Heart right ventricle (tissue), 16 donors: Measurements from ENCODE around the gene RNF213. TPM values are rescaled to one million over a fixed set of nuclear protein-coding genes. Genes with fewer than 3 reads are reported as not detected.
A peak's percentile ranks its signal among the peaks of the same experiment; 100 is the strongest.

Experiments used
- ATAC-seq, 8 donors: fragments of 200-7000 bp; cut with Tn5 transposase; one replicate each; pipeline ENCODE4 v1.9.1; 2020; ENCODE audit warnings: mild to moderate bottlenecking in 8 of 8, moderate library complexity in 8 of 8, moderate number of reproducible peaks in 1 of 8
- DNase-seq, 2 donors: peaks; one replicate each; pipeline ENCODE4 v3.0.0-alpha.2; 2020
- H3K27ac ChIP-seq, 10 donors: fragments of 200-600 bp; sonication (generic) in 2 of 10; one replicate each; pipeline versions ENCODE4 v1.5.0 to v1.8.0; 2020 to 2022; ENCODE audit warnings: mild to moderate bottlenecking in 3 of 10
- H3K27me3 ChIP-seq, 7 donors: fragments of 200-600 bp; one replicate each; pipeline ENCODE4 v1.8.0; 2021 to 2022; ENCODE audit warnings: mild to moderate bottlenecking in 2 of 7
- H3K36me3 ChIP-seq, 9 donors: fragments of 200-600 bp; sonication (generic) in 1 of 9; one replicate each; pipeline versions ENCODE4 v1.5.0 to v1.8.0; 2020 to 2022; ENCODE audit warnings: mild to moderate bottlenecking in 2 of 9
- H3K4me1 ChIP-seq, 9 donors: fragments of 200-600 bp; sonication (generic) in 1 of 9; one replicate each; pipeline versions ENCODE4 v1.5.0 to v1.8.0; 2020 to 2022; ENCODE audit warnings: mild to moderate bottlenecking in 4 of 9
- H3K4me3 ChIP-seq, 10 donors: fragments of 200-600 bp; sonication (generic) in 2 of 10; one replicate each; pipeline versions ENCODE4 v1.5.0 to v1.8.0; 2020 to 2022; ENCODE audit warnings: mild to moderate bottlenecking in 7 of 10, moderate library complexity in 2 of 10
- H3K9me3 ChIP-seq, 11 donors: fragments of 200-600 bp in 10 of 11; sonication (generic) in 2 of 11; one replicate each; pipeline versions ENCODE4 v1.5.0 to v1.8.0; 2013 to 2022; ENCODE audit warnings: mild to moderate bottlenecking in 2 of 11, control low read depth in 1 of 11, moderate library complexity in 1 of 11
- WGBS, 2 donors: extraction: QIAGEN DNeasy Blood & Tissue Kit; methylation state at CpG; one replicate each; pipeline ENCODE4 v1.1.7; 2013; ENCODE audit warnings: inconsistent platforms in 1 of 2; 5-methylcytosine and 5-hydroxymethylcytosine counted together
- intact Hi-C, 10 donors: fragments of 100-400 bp; cut with DNase I; formaldehyde crosslinking; loops; one replicate each; pipeline versions ENCODE4 v1.11.1 to v1.14.2; 2022
- polyA plus RNA-seq, 2 donors: library from polyadenylated mRNA; stranded (reverse); fragments of 200-250 nt; gene quantifications; one replicate each; pipeline ENCODE4 v1.2.3, GENCODE V29; 2013
- total RNA-seq, 10 donors: library from RNA; stranded (reverse); fragmentation: NEBNext Ultra II Directional in 3 of 10; extraction: Animal tissue kit (Norgen Biotek cat#: 25700) in 3 of 10; gene quantifications; one replicate each; pipeline versions ENCODE4 v1.2.1 to v1.2.4, GENCODE V29; 2021 to 2023
- TF ChIP-seq, protein P1 (sequence below), 9 donors: fragments of 200-600 bp; sonication (generic) in 2 of 9; IDR thresholded peaks; one replicate each; pipeline versions ENCODE4 v1.5.0 to v1.8.0; 2021 to 2022; ENCODE audit warnings: antibody characterized with exemption in 9 of 9, mild to moderate bottlenecking in 5 of 9, moderate library complexity in 1 of 9
- donor health status: Arrhythmogenic right ventricular cardiomyopathy.
- donor health status: ischemic (EF 13 %, LVEDD 7.1; RV severe dilation, severe dysfunction).
- donor health status: healthy with polysubstance abuse.
- donor health status: DM: no; HTN: yes; CAD: no.
- donor health status: DM: no; HTN: no; CAD: no.
- donor health status: ischemic (EF 25% LVEDD 6.9; RV normal size, moderate dysfunction).
- donor health status: ischemic (EF 25% LVEDD 5.7; RV mildly dilated, moderate dysfunction).
- donor health status: healthy.
- donor health status: DM: yes; HTN: yes; CAD: no.
- donor health status: Ischemic cardiomyopathy.
- donor health status: ischemic (EF 35%, LVEDD 5.7; RV mildly dilated, moderate dysfunction).
- donor health status: nonischemic (EF 11% LVEDD 7.7; RV severe dilation, severe dysfunction).
- donor health status: DM: yes; HTN: yes; CAD: no.
- donor health status: PGD.
- donor health status: ischemic (EF 29% LVEDD 5.4; RV normal size, mild dysfunction).
- donor health status: nonischemic (EF 23%, LVEDD 6.1; RV moderate dilation, normal function).

Gene RNF213
- total and polyA plus RNA-seq, 12 donors: 13.1 to 97.0 (median 31.7) TPM

GRCh38 chr17:80433916-80434666, 173.4 kb downstream of the RNF213 start:
- intact Hi-C loops: loop anchor here in 1 of 10 donors (5.0 kb wide), 1 partner anchor 143 kb away; no protein-coding TSS in a partner anchor
- whole genome bisulfite sequencing, 2 donors: 79 to 80% methylated on average over 12 of the region's 12 CpGs
- DNase-seq: no peak
- no peak for ATAC-seq
- TF ChIP-seq, protein P1, sequence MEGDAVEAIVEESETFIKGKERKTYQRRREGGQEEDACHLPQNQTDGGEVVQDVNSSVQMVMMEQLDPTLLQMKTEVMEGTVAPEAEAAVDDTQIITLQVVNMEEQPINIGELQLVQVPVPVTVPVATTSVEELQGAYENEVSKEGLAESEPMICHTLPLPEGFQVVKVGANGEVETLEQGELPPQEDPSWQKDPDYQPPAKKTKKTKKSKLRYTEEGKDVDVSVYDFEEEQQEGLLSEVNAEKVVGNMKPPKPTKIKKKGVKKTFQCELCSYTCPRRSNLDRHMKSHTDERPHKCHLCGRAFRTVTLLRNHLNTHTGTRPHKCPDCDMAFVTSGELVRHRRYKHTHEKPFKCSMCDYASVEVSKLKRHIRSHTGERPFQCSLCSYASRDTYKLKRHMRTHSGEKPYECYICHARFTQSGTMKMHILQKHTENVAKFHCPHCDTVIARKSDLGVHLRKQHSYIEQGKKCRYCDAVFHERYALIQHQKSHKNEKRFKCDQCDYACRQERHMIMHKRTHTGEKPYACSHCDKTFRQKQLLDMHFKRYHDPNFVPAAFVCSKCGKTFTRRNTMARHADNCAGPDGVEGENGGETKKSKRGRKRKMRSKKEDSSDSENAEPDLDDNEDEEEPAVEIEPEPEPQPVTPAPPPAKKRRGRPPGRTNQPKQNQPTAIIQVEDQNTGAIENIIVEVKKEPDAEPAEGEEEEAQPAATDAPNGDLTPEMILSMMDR (IDR thresholded peaks at IDR 0.05): no peak
- H3K27me3 ChIP-seq: no peaks in the 10 kb centered on the region
- H3K4me1 ChIP-seq: no peaks in the 10 kb centered on the region
- no peak overlapping the region for H3K4me3 ChIP-seq
- H3K9me3 ChIP-seq: no peaks in the 10 kb centered on the region
- no peak overlapping the region for H3K27ac ChIP-seq
- H3K36me3 ChIP-seq: peaks cover 0 to 35% (median 0%) of the 10 kb centered on the region in 9 donors

GRCh38 chr17:80437532-80437931, 176.9 kb downstream of the RNF213 start:
- peaks cover 0 to 17% (median 0%) of the 10 kb centered on the region in 9 donors for H3K36me3 ChIP-seq
- 83 to 84% methylated on average over 10 of the region's 10 CpGs for WGBS, 2 donors
- TF ChIP-seq, protein P1 (IDR thresholded peaks at IDR 0.05): no peak
- no peaks in the 10 kb centered on the region for H3K9me3 ChIP-seq
- no peaks in the 10 kb centered on the region for H3K27me3 ChIP-seq
- DNase-seq: no peak
- no peaks in the 10 kb centered on the region for H3K4me1 ChIP-seq
- ATAC-seq: no peak
- intact Hi-C loops: loop anchor here in 1 of 10 donors (5.0 kb wide), 1 partner anchor 525 kb away; no protein-coding TSS in a partner anchor
- no peak overlapping the region for H3K27ac ChIP-seq
- H3K4me3 ChIP-seq: no peak overlapping the region

GRCh38 chr17:80438806-80439205, 178.2 kb downstream of the RNF213 start:
- ATAC-seq (peak in 1 of 8 donors; percentile 35), DNase-seq (no peak)
- H3K4me1 ChIP-seq: no peaks in the 10 kb centered on the region
- peaks cover 0 to 17% (median 0%) of the 10 kb centered on the region in 9 donors for H3K36me3 ChIP-seq
- 92 to 99% methylated on average over 5 of the region's 5 CpGs for WGBS, 2 donors
- intact Hi-C loops: loop anchor here in 1 of 10 donors (5.0 kb wide), 1 partner anchor 523 kb away; no protein-coding TSS in a partner anchor
- H3K9me3 ChIP-seq: no peaks in the 10 kb centered on the region
- H3K27me3 ChIP-seq: peaks cover 0 to 1% (median 0%) of the 10 kb centered on the region in 7 donors
- TF ChIP-seq, protein P1 (IDR thresholded peaks at IDR 0.05): no peak
- no peak overlapping the region for H3K27ac ChIP-seq
- H3K4me3 ChIP-seq: no peak overlapping the region

DNA sequence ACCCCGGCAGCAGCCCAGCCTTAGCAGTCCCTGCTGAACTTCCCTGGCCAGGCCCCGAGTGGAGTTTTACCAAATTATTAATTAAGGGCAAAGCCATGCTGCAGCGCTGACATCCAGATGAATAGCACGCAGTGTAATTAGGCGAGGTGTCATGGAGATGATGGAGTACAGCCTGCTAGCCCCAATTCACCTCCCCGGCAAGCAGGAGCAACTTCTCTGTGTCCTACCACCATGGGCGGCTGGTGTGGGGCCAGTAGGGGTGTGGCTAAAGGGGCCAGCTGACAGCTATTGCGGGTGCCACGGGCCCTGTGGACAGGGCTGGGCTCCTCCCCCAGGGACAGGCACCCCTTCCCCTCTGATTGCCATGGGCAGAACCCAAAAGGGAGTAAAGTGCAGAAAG, 178.8 kb downstream of the RNF213 start:
- no peak for DNase-seq
- intact Hi-C loops: loop anchor here in 1 of 10 donors (5.0 kb wide), 1 partner anchor 523 kb away; no protein-coding TSS in a partner anchor
- no peak for ATAC-seq
- no peaks in the 10 kb centered on the region for H3K9me3 ChIP-seq
- H3K27ac ChIP-seq: no peak overlapping the region
- H3K4me1 ChIP-seq: no peaks in the 10 kb centered on the region
- TF ChIP-seq, protein P1 (IDR thresholded peaks at IDR 0.05): no peak
- WGBS, 2 donors: 77 to 79% methylated on average over 9 of the region's 9 CpGs
- H3K4me3 ChIP-seq: no peak overlapping the region
- H3K36me3 ChIP-seq: peaks cover 0 to 17% (median 0%) of the 10 kb centered on the region in 9 donors
- H3K27me3 ChIP-seq: peaks cover 0 to 7% (median 0%) of the 10 kb centered on the region in 7 donors
